ENCODE measurements around the gene KRI1. TPM values are rescaled to one million over a fixed set of nuclear protein-coding genes. Genes with fewer than 3 reads are reported as not detected.
"Not testable (repeated sequence)": the region's sequence is repeated elsewhere in the genome, so short reads cannot be mapped to it uniquely, and the experiment has no call there.

Gene KRI1
- total RNA-seq, 1 donor, result 5.4 TPM

DNA sequence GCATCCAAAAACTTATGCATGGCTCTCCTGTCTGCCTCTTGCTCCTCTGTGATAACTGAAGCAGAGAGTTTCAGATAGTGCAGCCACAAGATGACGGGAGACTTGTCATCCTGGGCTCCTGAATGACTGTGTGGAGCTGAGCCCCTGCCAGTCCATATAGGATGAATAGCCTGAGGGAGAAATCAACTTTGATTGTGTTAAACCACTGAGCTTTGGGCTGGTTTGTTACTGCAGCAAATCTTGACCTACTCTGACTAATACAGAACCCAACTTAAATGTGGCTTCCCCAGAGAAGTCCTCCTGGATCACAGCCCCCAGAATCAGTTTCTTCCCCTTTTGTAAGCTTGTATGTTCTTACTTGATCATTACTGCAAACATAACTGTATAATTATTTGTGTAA is 33.4 kb downstream of the KRI1 start:
- Histone ChIP-seq H3K4me2 (ENCODE audit: insufficient read depth, low read length) (no peak overlapping the region), H3K27me3 (ENCODE audit: insufficient read depth, low read length) (peaks cover 4% of the 10 kb centered on the region), H3K27ac (ENCODE audit: low read depth, low read length) (no peak overlapping the region), H2AFZ (ENCODE audit: low read length) (no peak overlapping the region), H3K4me3 (ENCODE audit: insufficient read depth, low read length) (no peak overlapping the region), H3K4me1 (ENCODE audit: insufficient read depth, low read length) (peaks cover 4% of the 10 kb centered on the region), H4K20me1 (ENCODE audit: insufficient read depth, low read length) (no peaks in the 10 kb centered on the region), H3K9me3 (ENCODE audit: low read depth, low read length) (no peaks in the 10 kb centered on the region), H3K36me3 (ENCODE audit: insufficient read depth, low read length) (no peaks in the 10 kb centered on the region), H3K79me2 (ENCODE audit: insufficient read depth, low read length) (no peaks in the 10 kb centered on the region)
- TF ChIP-seq, protein P1, sequence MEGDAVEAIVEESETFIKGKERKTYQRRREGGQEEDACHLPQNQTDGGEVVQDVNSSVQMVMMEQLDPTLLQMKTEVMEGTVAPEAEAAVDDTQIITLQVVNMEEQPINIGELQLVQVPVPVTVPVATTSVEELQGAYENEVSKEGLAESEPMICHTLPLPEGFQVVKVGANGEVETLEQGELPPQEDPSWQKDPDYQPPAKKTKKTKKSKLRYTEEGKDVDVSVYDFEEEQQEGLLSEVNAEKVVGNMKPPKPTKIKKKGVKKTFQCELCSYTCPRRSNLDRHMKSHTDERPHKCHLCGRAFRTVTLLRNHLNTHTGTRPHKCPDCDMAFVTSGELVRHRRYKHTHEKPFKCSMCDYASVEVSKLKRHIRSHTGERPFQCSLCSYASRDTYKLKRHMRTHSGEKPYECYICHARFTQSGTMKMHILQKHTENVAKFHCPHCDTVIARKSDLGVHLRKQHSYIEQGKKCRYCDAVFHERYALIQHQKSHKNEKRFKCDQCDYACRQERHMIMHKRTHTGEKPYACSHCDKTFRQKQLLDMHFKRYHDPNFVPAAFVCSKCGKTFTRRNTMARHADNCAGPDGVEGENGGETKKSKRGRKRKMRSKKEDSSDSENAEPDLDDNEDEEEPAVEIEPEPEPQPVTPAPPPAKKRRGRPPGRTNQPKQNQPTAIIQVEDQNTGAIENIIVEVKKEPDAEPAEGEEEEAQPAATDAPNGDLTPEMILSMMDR (IDR thresholded peaks at IDR 0.05; ENCODE audit: extremely low read depth, low read depth, low read length), result no peak
- no peak for DNase-seq (ENCODE audit: insufficient read length, low spot score, missing footprints)

DNA sequence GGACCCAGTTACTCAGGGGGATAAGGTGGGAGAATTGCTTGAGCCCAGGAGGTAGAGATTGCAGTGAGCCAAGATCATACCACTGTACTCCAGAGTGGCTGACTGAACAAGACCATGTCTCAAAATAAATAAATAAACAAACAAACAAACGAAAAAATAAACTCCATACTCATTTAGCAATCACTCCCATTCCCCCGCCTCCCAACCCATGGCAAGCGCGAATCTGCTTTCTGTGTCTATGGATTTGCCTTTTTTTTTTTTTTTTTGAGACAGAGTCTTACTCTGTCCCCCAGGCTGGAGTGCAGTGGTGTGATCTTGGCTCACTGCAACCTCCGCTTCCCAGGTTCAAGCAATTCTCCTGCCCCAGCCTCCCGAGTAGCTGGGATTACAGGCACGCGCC is 38.9 kb downstream of the KRI1 start:
- not testable (repeated sequence) for H3K4me3 ChIP-seq (ENCODE audit: insufficient read depth, low read length); DNase-seq (ENCODE audit: insufficient read length, low spot score, missing footprints); H3K27ac ChIP-seq (ENCODE audit: low read depth, low read length); H3K9me3 ChIP-seq (ENCODE audit: low read depth, low read length); H3K36me3 ChIP-seq (ENCODE audit: insufficient read depth, low read length); H2AFZ ChIP-seq (ENCODE audit: low read length); H3K4me2 ChIP-seq (ENCODE audit: insufficient read depth, low read length); H3K79me2 ChIP-seq (ENCODE audit: insufficient read depth, low read length); H4K20me1 ChIP-seq (ENCODE audit: insufficient read depth, low read length); H3K27me3 ChIP-seq (ENCODE audit: insufficient read depth, low read length); H3K4me1 ChIP-seq (ENCODE audit: insufficient read depth, low read length)

DNA sequence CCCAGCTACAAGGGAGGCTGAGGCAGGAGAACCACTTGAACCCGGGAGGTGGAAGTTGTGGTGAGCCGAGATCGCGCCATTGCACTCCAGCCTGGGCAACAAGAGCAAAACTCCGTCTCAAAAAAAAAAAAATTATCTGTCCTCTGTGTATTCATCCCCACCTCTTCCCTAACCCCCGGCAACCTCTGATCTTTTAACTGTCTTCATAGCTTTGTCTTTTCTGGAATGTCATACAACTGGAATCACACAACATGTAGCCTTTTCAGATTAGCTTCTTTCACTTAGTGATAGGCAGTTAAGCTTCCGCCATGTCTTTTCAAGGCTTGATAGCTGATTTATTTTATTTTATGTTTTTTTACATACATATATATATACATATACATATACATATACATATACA is 40.2 kb downstream of the KRI1 start:
- DNase-seq (ENCODE audit: insufficient read length, low spot score, missing footprints), result no peak
- no peaks in the 10 kb centered on the region for H3K4me1 ChIP-seq (ENCODE audit: insufficient read depth, low read length)
- no peaks in the 10 kb centered on the region for H3K79me2 ChIP-seq (ENCODE audit: insufficient read depth, low read length)

DNA sequence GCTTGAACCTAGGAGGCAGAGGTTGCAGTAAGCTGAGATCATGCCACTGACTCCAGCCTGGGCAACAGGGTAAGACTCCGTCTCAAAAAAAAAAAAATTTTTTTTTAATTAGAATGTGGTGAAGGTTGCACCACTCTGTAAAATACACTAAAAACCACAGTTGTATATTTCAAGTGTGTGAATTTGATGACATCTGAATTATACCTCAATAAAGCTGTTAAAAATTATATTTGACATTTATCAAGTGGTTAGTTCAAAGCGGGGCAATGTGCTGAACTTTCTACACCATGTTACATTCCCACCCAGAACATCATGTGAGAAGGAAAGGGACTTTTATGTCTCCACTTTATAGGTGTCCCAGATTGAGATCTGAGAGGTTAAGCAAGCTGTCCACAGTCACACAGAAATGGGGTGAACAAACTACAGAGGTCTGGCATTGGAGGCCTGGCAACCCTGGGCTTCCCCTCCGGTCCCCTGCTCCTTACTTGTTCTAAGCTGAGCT is 42.6 kb downstream of the KRI1 start:
- TF ChIP-seq, protein P1 (IDR thresholded peaks at IDR 0.05; ENCODE audit: extremely low read depth, low read depth, low read length), result no peak
- no peak overlapping the region for H3K27ac ChIP-seq (ENCODE audit: low read depth, low read length)
- H3K4me1 ChIP-seq (ENCODE audit: insufficient read depth, low read length), result peaks cover 3% of the 10 kb centered on the region
- H2AFZ ChIP-seq (ENCODE audit: low read length), result no peak overlapping the region
- DNase-seq (ENCODE audit: insufficient read length, low spot score, missing footprints), result no peak
- H3K36me3 ChIP-seq (ENCODE audit: insufficient read depth, low read length), result no peaks in the 10 kb centered on the region
- no peaks in the 10 kb centered on the region for H3K9me3 ChIP-seq (ENCODE audit: low read depth, low read length)
- no peak overlapping the region for H3K4me2 ChIP-seq (ENCODE audit: insufficient read depth, low read length)
- no peaks in the 10 kb centered on the region for H4K20me1 ChIP-seq (ENCODE audit: insufficient read depth, low read length)
- H3K4me3 ChIP-seq (ENCODE audit: insufficient read depth, low read length), result no peak overlapping the region
- H3K27me3 ChIP-seq (ENCODE audit: insufficient read depth, low read length), result peaks cover 17% of the 10 kb centered on the region
- H3K79me2 ChIP-seq (ENCODE audit: insufficient read depth, low read length), result no peaks in the 10 kb centered on the region

More for the DNA sequence above, 40.2 kb downstream of the KRI1 start:
- Histone ChIP-seq H3K27ac (ENCODE audit: low read depth, low read length) (no peak overlapping the region), H2AFZ (ENCODE audit: low read length) (no peak overlapping the region), H3K9me3 (ENCODE audit: low read depth, low read length) (no peaks in the 10 kb centered on the region), H3K4me3 (ENCODE audit: insufficient read depth, low read length) (no peak overlapping the region), H3K4me2 (ENCODE audit: insufficient read depth, low read length) (no peak overlapping the region), H3K36me3 (ENCODE audit: insufficient read depth, low read length) (no peaks in the 10 kb centered on the region), H4K20me1 (ENCODE audit: insufficient read depth, low read length) (no peaks in the 10 kb centered on the region), H3K27me3 (ENCODE audit: insufficient read depth, low read length) (peaks cover 5% of the 10 kb centered on the region)
- TF ChIP-seq, protein P1 (IDR thresholded peaks at IDR 0.05; ENCODE audit: extremely low read depth, low read depth, low read length), result no peak

Data from osteoblast (primary cell).